ENCODE data around the gene EBP.
"Not testable (repeated sequence)": the region's sequence is repeated elsewhere in the genome, so short reads cannot be mapped to it uniquely, and the experiment has no call there.

EBP gene

GRCh38 chrX:48496660-48497059 is 24.9 kb upstream of the EBP start:
- DNase-seq, result no peak

- DNase-seq, result no peak
These were observed 23.7 kb upstream of the EBP start for GRCh38 chrX:48497871-48498270.

- DNase-seq, result no peak
These were observed 23.2 kb upstream of the EBP start for GRCh38 chrX:48498374-48498809.

- no peak for DNase-seq
These were observed 17.3 kb upstream of the EBP start for GRCh38 chrX:48504261-48504660.

GRCh38 chrX:48505481-48505880 is 16.1 kb upstream of the EBP start:
- DNase-seq, result no peak

GRCh38 chrX:48507246-48507645 is 14.4 kb upstream of the EBP start:
- DNase-seq, result no peak

GRCh38 chrX:48508400-48509244 is 13.0 kb upstream of the EBP start, which contains the start of gene PORCN:
TSS of gene PORCN (plus strand) at chrX:48508992. CDS start at chrX:48509821, 829 bp downstream.
- DNase-seq, result peak; percentile 76

- no peak for DNase-seq
These were observed 12.4 kb upstream of the EBP start for GRCh38 chrX:48509245-48509590.

GRCh38 chrX:48509619-48510018 is 12.0 kb upstream of the EBP start:
- DNase-seq, result no peak

- no peak for DNase-seq
These were observed 10.0 kb upstream of the EBP start for GRCh38 chrX:48511560-48511959.

- DNase-seq, result no peak
These were observed 9.2 kb upstream of the EBP start for GRCh38 chrX:48512371-48512935.

- DNase-seq, result no peak
These were observed 7.9 kb upstream of the EBP start for GRCh38 chrX:48513670-48514069.

GRCh38 chrX:48514126-48514806 is 7.3 kb upstream of the EBP start:
- DNase-seq, result no peak

- DNase-seq, result no peak
These were observed 6.6 kb upstream of the EBP start for GRCh38 chrX:48514868-48515460.

GRCh38 chrX:48515842-48516241 is 5.8 kb upstream of the EBP start:
- no peak for DNase-seq

GRCh38 chrX:48516285-48516684 is 5.3 kb upstream of the EBP start:
- DNase-seq, result no peak

- DNase-seq, result no peak
These were observed 4.6 kb upstream of the EBP start for GRCh38 chrX:48516987-48517386.

- DNase-seq, result not testable (repeated sequence)
These were observed 2.1 kb upstream of the EBP start for GRCh38 chrX:48519481-48519880.

GRCh38 chrX:48520455-48520854 is 1.2 kb upstream of the EBP start:
- DNase-seq, result no peak

- DNase-seq, result no peak
These were observed 644 bp upstream of the EBP start for GRCh38 chrX:48520976-48521352.

- DNase-seq, result no peak
These were observed 683 bp downstream of the EBP start for GRCh38 chrX:48522291-48522690.

- DNase-seq, result no peak
These were observed 2.1 kb downstream of the EBP start for GRCh38 chrX:48523682-48524081.

GRCh38 chrX:48525853-48526252 is 4.2 kb downstream of the EBP start:
- not testable (repeated sequence) for DNase-seq

GRCh38 chrX:48530736-48531135 is 9.1 kb downstream of the EBP start:
- DNase-seq, result no peak
